Left lung (tissue), 10 donors: ENCODE measurements around the gene PSMD6. TPM values are rescaled to one million over a fixed set of nuclear protein-coding genes. Genes with fewer than 3 reads are reported as not detected.
A peak's percentile ranks its signal among the peaks of the same experiment; 100 is the strongest.

Source experiments
- ATAC-seq: fragments of 200-7000 bp; cut with Tn5 transposase; one replicate; pipeline ENCODE4 v1.9.1; 2020; ENCODE audit warnings: moderate library complexity
- DNase-seq, 4 donors: peaks; one replicate each; pipeline ENCODE4 v3.0.0-alpha.2; 2013 to 2020
- H3K27ac ChIP-seq, 2 donors: fragments of 200-600 bp; sonication (generic) in 1 of 2; one replicate each; pipeline versions ENCODE4 v1.5.0 to v1.8.0; 2020 to 2021
- H3K27me3 ChIP-seq, 2 donors: fragments of 200-600 bp; sonication (generic) in 1 of 2; one replicate each; pipeline versions ENCODE4 v1.5.0 to v1.8.0; 2020 to 2021
- H3K36me3 ChIP-seq, 2 donors: fragments of 200-600 bp; sonication (generic) in 1 of 2; one replicate each; pipeline versions ENCODE4 v1.5.0 to v1.8.0; 2020 to 2021
- H3K4me1 ChIP-seq, 2 donors: fragments of 200-600 bp; one replicate each; pipeline ENCODE4 v1.8.0; 2021
- H3K4me3 ChIP-seq, 2 donors: fragments of 200-600 bp; sonication (generic) in 1 of 2; one replicate each; pipeline versions ENCODE4 v1.5.0 to v1.8.0; 2020 to 2021; ENCODE audit warnings: mild to moderate bottlenecking in 1 of 2
- H3K9me3 ChIP-seq, 2 donors: fragments of 200-600 bp; sonication (generic) in 1 of 2; one replicate each; pipeline versions ENCODE4 v1.5.0 to v1.8.0; 2020 to 2021
- intact Hi-C, 2 donors: fragments of 100-400 bp; cut with DNase I; formaldehyde crosslinking; loops; one replicate each; pipeline versions ENCODE4 v1.11.2 to v1.14.2; 2022
- polyA plus RNA-seq, 6 donors: library from polyadenylated mRNA; unstranded; fragments of 120-200 nt; gene quantifications; one replicate each; pipeline ENCODE4 v1.2.1, GENCODE V29; 2013; ENCODE audit not compliant: insufficient read length in 6 of 6
- total RNA-seq, 2 donors: library from RNA; stranded (reverse); fragmentation: NEBNext Ultra II Directional; extraction: Animal tissue kit (Norgen Biotek cat#: 25700); gene quantifications; one replicate each; pipeline ENCODE4 v1.2.1, GENCODE V29; 2021
- TF ChIP-seq, protein P1 (sequence below), 2 donors: fragments of 200-600 bp; sonication (generic) in 1 of 2; IDR thresholded peaks; one replicate each; pipeline versions ENCODE4 v1.5.0 to v1.8.0; 2021; ENCODE audit warnings: antibody characterized with exemption in 2 of 2
- donor health status: DM: no; HTN: yes; CAD: no.
- donor health status: DM: no; HTN: no; CAD: no.

Gene PSMD6
- total and polyA plus RNA-seq, 8 donors = 48.8 to 104 (median 93.2) TPM

DNA sequence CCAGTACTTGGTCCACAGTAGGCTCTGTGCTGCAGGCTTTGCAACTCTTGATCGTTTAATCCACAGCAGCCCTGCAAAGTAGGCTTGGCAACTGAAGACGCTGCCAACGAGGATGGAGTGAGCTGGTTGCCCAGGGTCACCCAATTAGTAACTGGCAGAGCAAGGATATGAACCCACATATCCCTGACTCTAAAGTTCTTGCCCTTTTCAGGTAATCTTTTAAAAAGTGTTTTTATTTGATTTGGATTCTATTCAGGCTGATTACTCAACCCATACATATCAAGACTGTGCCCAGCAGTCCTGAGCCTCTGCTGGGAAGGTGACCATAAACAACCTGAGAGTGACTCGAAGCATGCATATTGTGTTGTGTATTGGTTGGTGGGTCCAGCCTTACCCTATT, 50.3 kb downstream of the PSMD6 start:
- intact Hi-C loops = no loop called here
- DNase-seq = no peak
- Histone ChIP-seq H3K4me1 (peaks cover 42 to 100% of the 10 kb centered on the region in 2 donors), H3K27ac (peak overlapping the region; percentile 16 to 45), H3K27me3 (no peaks in the 10 kb centered on the region), H3K36me3 (no peaks in the 10 kb centered on the region), H3K9me3 (no peaks in the 10 kb centered on the region), H3K4me3 (no peak overlapping the region)
- TF ChIP-seq, protein P1, sequence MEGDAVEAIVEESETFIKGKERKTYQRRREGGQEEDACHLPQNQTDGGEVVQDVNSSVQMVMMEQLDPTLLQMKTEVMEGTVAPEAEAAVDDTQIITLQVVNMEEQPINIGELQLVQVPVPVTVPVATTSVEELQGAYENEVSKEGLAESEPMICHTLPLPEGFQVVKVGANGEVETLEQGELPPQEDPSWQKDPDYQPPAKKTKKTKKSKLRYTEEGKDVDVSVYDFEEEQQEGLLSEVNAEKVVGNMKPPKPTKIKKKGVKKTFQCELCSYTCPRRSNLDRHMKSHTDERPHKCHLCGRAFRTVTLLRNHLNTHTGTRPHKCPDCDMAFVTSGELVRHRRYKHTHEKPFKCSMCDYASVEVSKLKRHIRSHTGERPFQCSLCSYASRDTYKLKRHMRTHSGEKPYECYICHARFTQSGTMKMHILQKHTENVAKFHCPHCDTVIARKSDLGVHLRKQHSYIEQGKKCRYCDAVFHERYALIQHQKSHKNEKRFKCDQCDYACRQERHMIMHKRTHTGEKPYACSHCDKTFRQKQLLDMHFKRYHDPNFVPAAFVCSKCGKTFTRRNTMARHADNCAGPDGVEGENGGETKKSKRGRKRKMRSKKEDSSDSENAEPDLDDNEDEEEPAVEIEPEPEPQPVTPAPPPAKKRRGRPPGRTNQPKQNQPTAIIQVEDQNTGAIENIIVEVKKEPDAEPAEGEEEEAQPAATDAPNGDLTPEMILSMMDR (IDR thresholded peaks at IDR 0.05) = no peak
- ATAC-seq = peak; percentile 42

DNA sequence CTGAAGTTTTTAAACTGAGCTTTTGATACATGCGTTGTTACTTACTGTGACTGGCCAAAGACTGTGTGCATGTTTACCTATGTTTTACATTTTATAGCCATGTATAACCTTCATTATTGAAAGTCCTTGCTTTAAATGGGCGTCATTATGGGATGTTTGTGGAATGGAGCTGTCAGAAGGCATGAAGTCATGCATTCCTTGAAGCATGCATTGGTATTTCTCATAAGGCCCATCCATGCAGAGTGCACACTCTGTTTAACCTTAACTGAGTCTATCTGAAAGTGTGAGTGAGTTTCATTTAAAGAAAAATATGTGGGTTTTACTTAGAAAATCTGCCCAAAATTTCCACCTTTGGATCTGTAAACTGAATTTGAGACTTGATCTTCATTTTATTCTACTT, 51.1 kb downstream of the PSMD6 start:
- peak overlapping the region in 1 of 2 donors; percentile 26 for H3K27ac ChIP-seq
- no peaks in the 10 kb centered on the region for H3K36me3 ChIP-seq
- H3K9me3 ChIP-seq = no peaks in the 10 kb centered on the region
- ATAC-seq (no peak), DNase-seq (no peak)
- H3K4me1 ChIP-seq = peaks cover 42 to 100% of the 10 kb centered on the region in 2 donors
- H3K4me3 ChIP-seq = no peak overlapping the region
- no peaks in the 10 kb centered on the region for H3K27me3 ChIP-seq
- intact Hi-C loops = no loop called here
- TF ChIP-seq, protein P1 (IDR thresholded peaks at IDR 0.05) = no peak

DNA sequence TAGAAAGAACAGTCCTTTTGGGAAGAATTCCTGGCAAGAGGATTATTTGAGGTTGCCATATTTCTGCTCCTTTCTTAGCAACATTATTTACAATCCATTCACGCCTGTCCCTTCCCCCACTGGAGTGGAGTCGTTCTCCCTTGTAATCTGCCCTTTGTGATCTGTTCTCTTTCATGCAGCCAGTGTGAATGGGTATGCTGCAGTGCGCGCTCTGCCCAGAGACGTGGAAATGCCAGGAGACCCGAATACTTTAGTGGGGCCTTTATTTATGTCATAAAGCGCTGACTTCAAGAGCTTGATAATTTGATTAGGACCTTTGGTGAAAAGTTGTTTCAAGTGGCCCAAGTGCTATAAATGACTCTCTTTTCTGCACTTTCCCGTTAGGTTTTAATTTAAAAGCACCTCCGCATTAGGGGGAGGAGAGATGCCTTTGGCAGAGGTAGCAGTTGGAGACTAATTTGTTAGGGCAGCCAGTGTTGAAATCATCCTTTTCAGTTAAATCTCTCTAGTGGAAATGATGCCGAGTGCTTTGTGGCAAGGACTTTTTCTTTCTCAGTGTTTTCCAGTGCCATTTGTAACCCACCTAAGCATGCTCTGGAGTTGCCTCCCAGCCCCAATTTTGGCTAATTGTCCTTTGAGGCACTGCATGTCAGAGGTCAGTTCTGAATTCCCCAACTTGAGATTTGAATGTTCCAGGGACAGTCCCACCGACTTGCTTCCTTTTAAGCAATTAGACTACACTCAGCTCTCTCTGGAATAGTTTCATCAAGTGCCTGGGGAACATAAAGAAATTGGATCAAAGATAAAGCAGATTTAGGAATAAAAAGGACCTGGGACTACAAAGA, 52.4 kb downstream of the PSMD6 start:
- H3K4me3 ChIP-seq = no peak overlapping the region
- DNase-seq = no peak
- H3K9me3 ChIP-seq = no peaks in the 10 kb centered on the region
- peaks cover 37 to 100% of the 10 kb centered on the region in 2 donors for H3K4me1 ChIP-seq
- ATAC-seq = peak; percentile 38
- no peaks in the 10 kb centered on the region for H3K36me3 ChIP-seq
- TF ChIP-seq, protein P1 (IDR thresholded peaks at IDR 0.05) = no peak
- H3K27me3 ChIP-seq = no peaks in the 10 kb centered on the region
- H3K27ac ChIP-seq = peak overlapping the region; percentile 46 to 61
- intact Hi-C loops = no loop called here

DNA sequence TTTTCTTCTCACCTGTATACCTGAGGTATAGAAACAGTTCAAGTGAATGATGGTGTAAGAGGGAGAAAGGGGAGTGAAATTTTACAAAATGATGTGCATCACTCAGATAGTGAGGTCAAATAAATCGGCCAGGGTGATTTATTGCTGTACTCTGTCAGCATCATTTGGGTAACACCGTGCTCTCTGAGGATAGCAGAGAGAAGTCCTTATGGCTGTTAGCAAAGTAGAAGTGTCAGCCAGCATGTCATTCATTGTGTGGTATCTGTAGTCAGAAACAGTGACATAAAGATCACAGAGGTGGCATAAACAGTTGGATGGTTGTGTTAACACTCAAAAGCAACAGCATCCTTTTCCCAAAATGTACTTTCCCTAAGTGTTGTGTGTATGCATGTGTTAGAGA, 53.4 kb downstream of the PSMD6 start:
- DNase-seq (no peak), ATAC-seq (no peak)
- intact Hi-C loops = no loop called here
- Histone ChIP-seq H3K9me3 (no peaks in the 10 kb centered on the region), H3K27me3 (no peaks in the 10 kb centered on the region), H3K4me3 (no peak overlapping the region), H3K36me3 (no peaks in the 10 kb centered on the region), H3K4me1 (peaks cover 30 to 100% of the 10 kb centered on the region in 2 donors), H3K27ac (peak overlapping the region; percentile 61 to 81)
- TF ChIP-seq, protein P1 (IDR thresholded peaks at IDR 0.05) = no peak

DNA sequence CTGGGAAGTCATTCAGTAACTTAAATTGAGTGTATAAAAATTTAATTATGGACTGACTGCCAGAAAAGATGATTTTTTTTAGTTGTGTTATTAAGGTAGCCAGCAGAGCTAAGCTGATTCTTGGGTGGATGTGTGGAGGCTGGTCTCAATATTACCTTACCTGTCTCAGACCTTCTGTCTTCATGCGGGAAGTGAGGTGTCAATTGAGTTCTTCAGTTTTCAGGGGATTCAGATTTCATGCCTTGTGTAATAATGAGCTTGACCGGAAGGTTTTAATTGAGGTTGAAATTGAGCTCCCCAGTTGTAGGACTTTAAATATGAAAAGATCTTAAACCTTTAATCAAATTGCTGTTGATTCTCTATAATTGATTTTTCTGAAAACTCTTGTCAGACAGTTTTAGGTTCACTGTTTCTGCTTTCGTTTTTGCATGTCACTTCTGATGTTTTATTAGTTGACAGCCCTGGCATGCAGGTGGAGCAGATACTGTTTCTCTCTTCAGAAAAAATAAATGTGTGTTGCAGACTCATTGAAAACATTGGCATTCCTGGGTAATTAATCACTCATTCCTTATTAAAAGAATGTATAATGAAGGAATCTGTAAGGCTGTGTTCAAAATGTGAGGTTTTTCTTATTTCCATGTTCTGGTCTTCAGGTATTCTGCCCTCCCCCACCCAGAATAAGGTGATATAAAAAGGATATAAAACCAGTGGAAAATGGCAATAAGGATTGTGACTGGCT, 54.5 kb downstream of the PSMD6 start:
- ATAC-seq (no peak), DNase-seq (no peak)
- no peaks in the 10 kb centered on the region for H3K9me3 ChIP-seq
- H3K4me1 ChIP-seq = peaks cover 27 to 98% of the 10 kb centered on the region in 2 donors
- no peaks in the 10 kb centered on the region for H3K36me3 ChIP-seq
- peak overlapping the region; percentile 77 to 81 for H3K27ac ChIP-seq
- TF ChIP-seq, protein P1 (IDR thresholded peaks at IDR 0.05) = no peak
- peak overlapping the region in 1 of 2 donors; percentile 13 for H3K4me3 ChIP-seq
- no peaks in the 10 kb centered on the region for H3K27me3 ChIP-seq
- intact Hi-C loops = no loop called here
